HG02870 (cell line): Measurements from ENCODE around the gene HSPB8.

ENCODE experiments used
- ATAC-seq: cut with Tn5 transposase; IDR thresholded peaks from one replicate; pipeline ENCODE4 v1.9.1; 2021; ENCODE audit warnings: mild to moderate bottlenecking, moderate library complexity; ENCODE audit not compliant: unreplicated experiment

Gene HSPB8

GRCh38 chr12:119178544-119179334 lies at the start of gene HSPB8:
Gene HSPB8 (plus strand): TSS chr12:119178931. CDS start chr12:119179313, 382 bp downstream.
- ATAC-seq, result no peak

DNA sequence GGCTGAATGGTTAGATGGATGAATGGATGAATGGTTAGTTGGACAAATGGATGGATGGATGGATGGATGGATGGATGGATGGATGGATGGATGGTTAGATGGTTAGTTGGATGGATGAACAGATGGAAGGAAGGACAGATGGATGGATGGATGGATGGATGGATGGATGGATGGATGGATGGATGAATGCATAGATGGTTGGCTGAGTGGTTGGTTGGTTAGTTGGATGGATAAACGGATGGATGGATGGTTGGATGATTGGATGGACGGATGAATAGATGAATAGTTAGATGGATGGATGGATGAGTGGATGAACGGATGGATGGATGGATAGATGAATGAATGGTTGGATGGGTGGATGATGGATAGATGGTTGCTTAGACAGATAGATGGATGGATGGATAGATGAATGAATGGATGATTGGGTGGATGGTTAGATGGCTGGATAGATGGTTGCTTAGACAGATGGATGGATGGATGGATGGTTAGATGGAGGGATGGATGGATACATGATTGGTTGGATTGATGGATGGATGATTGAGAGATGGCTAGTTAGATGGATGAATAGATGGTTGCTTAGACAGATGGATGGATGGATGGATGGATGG lies 48.8 kb upstream of the HSPB8 start:
- ATAC-seq, result no peak

GRCh38 chr12:119130523-119130922 lies 48.2 kb upstream of the HSPB8 start:
- no peak for ATAC-seq

- ATAC-seq, result no peak
Measured at GRCh38 chr12:119134284-119135072, 44.3 kb upstream of the HSPB8 start.

GRCh38 chr12:119136811-119137410 lies 41.8 kb upstream of the HSPB8 start:
- no peak for ATAC-seq

- no peak for ATAC-seq
Measured at GRCh38 chr12:119139448-119139847, 39.3 kb upstream of the HSPB8 start.

- ATAC-seq, result no peak
Measured at GRCh38 chr12:119145367-119145766, 33.4 kb upstream of the HSPB8 start.

GRCh38 chr12:119147847-119148448 lies 30.8 kb upstream of the HSPB8 start:
- no peak for ATAC-seq

DNA sequence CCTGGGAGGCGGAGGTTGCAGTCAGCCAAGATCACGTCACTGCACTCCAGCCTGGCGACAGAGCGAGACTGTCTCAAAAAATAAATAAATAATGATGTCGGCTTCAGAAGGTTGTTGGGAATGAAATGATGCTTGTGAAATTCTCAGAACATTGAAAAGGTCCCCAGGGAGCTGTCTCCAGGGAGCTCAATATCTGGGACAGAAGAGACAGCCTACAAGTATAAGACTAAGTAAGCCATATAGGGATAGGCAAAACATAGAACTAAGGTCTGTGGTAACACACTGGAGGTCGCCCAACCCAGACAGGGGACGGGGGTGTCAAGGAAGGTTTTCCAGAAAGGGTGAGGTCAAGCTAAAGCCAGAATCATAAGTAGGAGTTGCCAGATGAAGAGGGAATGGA lies 29.5 kb upstream of the HSPB8 start:
- no peak for ATAC-seq

DNA sequence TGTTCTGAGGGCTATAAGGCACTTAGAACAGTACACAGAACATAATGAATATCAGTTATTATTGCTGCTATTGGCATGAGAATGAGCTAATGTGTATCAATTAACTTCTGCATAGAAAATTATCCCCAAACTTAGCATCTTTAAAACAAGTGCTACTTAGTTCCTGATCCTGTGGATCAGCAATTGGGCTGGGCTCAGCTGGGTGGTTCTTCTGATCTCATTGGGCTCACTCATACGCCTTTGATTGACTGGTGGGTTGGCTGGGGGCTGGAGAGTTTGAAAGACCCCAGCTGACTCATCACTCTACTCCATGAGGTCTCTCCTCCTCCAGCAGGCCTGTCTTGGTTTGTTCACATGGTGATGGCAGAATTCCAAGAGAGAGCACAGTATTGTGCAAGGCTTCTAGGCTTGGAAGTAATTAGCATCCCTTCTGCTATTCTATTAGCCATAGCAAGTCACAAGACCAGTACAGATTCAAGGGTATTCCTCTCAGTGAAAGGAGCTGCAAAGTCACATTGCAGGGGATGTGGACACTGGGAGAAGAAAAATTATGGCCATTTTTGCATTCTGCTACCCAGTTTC lies 27.2 kb upstream of the HSPB8 start:
- no peak for ATAC-seq

DNA sequence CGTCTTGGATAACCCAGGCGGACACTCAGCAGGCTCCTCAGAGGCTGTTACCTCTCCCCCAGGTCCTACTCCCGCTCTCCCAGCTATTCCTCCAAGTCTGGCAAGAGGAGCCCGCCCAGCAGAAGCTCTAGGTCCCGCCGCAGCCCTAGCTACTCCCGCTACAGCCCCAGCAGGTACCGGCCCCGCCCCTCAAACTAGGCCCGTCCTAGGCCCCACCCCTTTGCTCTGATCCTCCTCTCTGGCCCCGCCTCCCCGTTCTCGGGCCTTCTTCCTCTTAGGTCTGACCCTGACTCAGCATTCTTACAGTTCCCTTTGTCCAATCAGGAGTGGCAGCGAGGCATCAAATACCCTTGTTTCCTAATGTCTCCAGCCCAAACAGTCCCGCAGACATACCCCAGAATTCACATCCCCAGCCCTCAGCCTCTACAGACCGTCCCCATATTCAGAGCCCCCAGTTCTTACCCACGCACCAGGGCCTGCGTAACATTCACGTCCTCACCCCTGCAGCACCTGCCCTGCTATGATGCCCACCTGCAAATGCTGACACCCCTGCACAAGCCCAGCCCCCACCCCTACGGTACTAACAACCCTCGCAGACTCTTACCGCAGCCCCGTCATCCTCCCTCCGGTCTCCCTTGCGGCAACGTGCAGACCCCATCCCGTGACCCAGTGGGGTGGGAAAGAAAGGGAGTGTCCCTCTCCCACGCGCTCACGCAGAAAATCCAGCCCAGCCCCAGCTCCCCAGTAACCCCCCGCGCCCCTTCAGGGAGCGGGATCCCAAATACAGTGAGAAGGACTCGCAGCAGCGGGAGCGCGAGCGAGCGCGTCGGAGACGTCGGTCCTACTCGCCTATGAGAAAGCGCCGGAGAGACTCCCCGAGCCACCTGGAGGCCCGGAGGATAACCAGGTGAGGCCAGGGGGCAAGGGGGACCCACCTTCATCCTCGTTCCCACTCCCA lies 25.0 kb upstream of the HSPB8 start:
- no peak for ATAC-seq

GRCh38 chr12:119154435-119154818 lies 24.3 kb upstream of the HSPB8 start:
- ATAC-seq, result no peak

- ATAC-seq, result no peak
Measured at GRCh38 chr12:119156401-119157044, 22.2 kb upstream of the HSPB8 start.

GRCh38 chr12:119157528-119157927 lies 21.2 kb upstream of the HSPB8 start:
- no peak for ATAC-seq

DNA sequence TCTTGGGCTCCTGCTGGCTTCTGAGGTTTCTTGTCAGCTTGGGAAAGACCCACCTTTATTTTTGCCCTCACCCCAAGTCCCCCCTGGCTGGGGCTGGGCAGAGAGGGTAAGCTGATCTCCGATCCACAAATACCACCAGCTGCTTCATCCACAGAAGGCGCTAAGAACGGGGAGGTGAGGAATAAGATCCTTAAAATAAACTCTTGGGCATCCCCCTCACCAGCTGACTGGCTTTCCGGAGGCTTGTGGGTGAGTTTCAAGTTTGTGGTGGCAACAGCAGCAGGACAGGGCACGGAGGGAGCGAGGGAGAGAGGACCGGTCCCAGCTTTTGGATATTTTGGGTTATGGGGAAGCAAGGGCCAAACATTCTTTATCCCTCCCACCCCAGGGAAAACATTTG lies 20.8 kb upstream of the HSPB8 start:
- ATAC-seq, result no peak

GRCh38 chr12:119158402-119158801 lies 20.3 kb upstream of the HSPB8 start:
- ATAC-seq, result no peak

DNA sequence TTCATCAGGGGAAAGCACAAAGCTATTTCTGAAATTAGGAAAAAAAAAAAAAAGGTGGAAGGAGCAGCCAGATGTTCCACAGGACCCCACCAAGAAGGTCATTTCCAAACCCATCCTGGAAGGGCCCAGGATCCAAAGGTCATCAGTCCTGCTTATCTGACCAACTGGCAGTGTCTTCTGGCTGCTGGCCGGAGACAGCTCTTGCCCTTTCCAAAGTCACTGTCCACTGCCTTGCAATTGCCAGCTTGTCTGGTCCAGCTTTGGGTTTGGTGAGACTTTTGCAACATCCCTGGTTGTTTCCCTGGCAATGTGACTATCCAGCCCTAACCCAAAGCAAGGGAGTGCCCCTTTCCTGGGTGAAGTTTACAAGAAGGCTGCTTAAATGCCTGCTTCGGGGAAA lies 18.9 kb upstream of the HSPB8 start:
- ATAC-seq, result no peak

DNA sequence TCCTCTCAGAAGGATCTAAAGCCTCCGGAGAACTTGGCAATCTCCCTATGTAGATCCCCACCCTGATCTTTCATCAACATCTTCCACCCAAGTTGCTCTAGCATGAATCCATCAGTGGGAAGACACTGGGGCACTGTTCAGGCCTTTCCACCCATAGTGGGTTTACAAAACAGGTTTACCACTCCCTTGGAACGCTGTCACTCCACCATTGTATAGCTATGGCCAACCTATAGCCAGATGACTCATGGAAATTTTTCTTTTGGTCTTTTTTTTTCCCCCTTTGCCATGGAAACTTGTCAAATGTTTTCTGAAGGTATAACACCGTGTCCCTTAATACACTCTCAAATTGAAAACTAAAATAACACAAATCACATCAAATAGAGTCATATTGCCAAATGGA lies 10.8 kb upstream of the HSPB8 start:
- ATAC-seq, result no peak

GRCh38 chr12:119168721-119169120 lies 10.0 kb upstream of the HSPB8 start:
- ATAC-seq, result no peak
